ENCODE results near the gene LRRD1. TPM values are rescaled to one million over a fixed set of nuclear protein-coding genes. Genes with fewer than 3 reads are reported as not detected.

LRRD1 gene
- polyA plus RNA-seq, 1 of the 3 experiments (the other 2 are of a cell fraction): not detected

Small RNA genes within 50 kb of the gene (small RNA-seq; reads per million reads assigned to genes)
- gene MIR1285-1 (0 to 12.4 (median 0.78) reads per million in 7 experiments), gene RF00019 (0 reads per million in 7 experiments)

Other genes with a start within 250 kb of the LRRD1 start
- gene AKAP9, start 238.3 kb downstream of the LRRD1 start, polyA plus RNA-seq (2012; rRNA removed): 13.1 and 16.7 TPM in 2 replicates
- 4.3 and 4.7 TPM in 2 replicates for gene CYP51A1, start 44.7 kb downstream of the LRRD1 start, polyA plus RNA-seq (2012; rRNA removed)
- 38.5 and 53.3 TPM in 2 replicates for gene KRIT1, start 66.8 kb upstream of the LRRD1 start, polyA plus RNA-seq (2012; rRNA removed)
- gene ANKIB1, start 66.8 kb upstream of the LRRD1 start, polyA plus RNA-seq (2012; rRNA removed): 24.6 and 32.5 TPM in 2 replicates

All from SK-N-SH (cell line).